C4-2B (cell line): Measurements from ENCODE around the gene ARNT2.

Experiments used
- H3K27ac ChIP-seq: fragments of 450-650 bp; 2 replicates; pipeline ENCODE4 v1.5.1; 2017
- ZFX ChIP-seq: fragments of 450-650 bp; IDR thresholded peaks from 2 replicates; pipeline ENCODE4 v1.6.1; 2017
- TF ChIP-seq, protein P1 (sequence below): fragments of 450-650 bp; conservative IDR thresholded peaks from 2 replicates; pipeline ENCODE4 v1.5.1; 2017; ENCODE audit warnings: mild to moderate bottlenecking

The ARNT2 gene

DNA sequence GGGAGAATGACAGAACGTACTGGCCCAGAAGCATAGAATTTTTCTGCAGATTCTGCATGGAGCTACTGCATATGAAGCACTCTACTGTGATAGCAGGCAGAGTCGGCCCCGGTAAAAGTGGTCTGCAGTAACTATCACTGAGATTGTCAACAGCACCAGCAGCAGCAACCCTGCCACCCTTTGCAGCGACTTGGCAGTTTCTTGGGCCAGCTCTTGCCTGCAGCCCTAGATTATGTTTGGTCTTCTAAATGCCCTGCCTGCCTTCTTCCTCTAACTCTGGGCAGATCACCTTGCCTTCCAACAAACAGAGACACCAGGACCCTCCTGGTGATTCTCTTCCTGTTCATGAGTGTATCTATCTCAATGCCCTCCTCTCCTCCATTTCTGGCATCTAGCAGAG, 161.8 kb downstream of the ARNT2 start:
- no peak for TF ChIP-seq ZFX
- TF ChIP-seq, protein P1, sequence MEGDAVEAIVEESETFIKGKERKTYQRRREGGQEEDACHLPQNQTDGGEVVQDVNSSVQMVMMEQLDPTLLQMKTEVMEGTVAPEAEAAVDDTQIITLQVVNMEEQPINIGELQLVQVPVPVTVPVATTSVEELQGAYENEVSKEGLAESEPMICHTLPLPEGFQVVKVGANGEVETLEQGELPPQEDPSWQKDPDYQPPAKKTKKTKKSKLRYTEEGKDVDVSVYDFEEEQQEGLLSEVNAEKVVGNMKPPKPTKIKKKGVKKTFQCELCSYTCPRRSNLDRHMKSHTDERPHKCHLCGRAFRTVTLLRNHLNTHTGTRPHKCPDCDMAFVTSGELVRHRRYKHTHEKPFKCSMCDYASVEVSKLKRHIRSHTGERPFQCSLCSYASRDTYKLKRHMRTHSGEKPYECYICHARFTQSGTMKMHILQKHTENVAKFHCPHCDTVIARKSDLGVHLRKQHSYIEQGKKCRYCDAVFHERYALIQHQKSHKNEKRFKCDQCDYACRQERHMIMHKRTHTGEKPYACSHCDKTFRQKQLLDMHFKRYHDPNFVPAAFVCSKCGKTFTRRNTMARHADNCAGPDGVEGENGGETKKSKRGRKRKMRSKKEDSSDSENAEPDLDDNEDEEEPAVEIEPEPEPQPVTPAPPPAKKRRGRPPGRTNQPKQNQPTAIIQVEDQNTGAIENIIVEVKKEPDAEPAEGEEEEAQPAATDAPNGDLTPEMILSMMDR = no peak
- H3K27ac ChIP-seq = no peak overlapping the region

DNA sequence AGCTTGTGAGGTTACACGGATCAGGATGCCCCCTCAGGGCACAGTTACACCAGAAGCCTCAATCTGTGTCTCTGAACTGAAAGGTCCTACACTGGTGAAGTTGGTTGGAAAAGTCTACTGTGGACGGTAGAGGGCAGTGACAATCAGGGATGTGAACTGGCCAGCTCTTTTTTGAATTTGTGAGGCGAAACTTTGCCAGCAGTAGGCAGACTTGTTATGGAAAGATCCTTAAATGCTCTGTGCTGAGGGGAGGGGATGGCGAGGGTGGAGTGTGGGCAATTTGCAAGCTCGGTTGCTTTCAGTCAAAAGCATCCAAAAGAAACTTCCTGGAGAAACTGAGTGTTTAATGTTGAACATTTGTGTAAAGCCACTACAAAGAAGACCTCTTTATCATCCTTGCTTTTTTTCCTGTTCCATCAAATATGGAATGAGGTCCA, 163.6 kb downstream of the ARNT2 start:
- no peak overlapping the region for H3K27ac ChIP-seq
- no peak for TF ChIP-seq ZFX
- TF ChIP-seq, protein P1 = peak; percentile 91

DNA sequence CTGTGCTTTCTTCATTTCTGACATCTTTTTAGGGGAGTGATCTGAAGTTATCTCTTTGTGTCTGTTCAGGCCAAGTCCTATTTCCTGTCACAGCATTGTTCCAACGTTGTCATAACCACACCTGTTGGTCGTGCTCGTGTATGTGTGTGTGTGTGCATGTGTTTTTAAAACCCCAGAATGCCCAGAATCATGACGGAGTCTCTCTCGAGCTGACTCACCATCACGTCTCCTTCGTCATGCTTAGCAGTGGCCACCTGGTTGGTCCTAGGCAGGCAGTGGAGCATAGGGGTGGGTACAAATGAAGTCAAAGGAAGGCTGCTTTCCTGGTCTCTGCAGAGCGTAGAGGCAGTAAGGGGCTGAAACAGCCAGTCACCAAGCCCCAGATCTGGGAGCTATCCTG, 164.1 kb downstream of the ARNT2 start:
- H3K27ac ChIP-seq = no peak overlapping the region
- TF ChIP-seq ZFX = no peak
- TF ChIP-seq, protein P1 = no peak

DNA sequence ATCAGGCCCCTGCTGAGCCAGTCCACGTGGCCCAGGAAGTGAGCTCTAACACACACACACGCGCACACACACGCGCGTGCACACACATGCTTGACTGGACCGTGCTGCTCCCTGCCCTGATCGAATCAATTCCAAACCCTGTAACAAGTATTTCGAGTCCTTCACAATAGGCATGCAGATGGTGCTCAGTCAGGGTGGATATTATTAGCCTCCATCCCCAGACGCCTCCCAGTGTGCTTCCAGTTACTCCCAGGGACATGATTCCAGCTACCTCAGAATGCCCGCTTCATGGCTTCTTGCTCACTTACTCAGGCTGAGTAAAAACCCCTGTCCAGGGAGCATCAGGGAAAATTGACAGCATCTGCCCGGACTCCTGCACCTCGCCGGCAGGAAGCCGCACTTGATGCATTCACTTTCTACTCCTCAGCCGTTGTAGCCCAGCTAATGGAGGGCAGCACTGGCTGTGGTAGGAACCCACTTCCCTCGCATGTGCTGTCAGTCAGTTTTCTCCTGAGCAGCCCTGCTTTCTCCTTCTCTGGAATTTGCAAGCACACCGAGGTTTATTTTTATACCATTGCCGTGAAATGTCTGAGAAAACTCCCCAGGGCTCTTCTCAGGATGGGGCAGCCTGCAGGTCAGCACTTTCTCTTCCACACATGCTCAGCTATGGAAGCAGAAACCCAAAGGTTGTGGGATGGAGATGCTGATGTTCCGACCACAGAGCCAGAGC, 164.9 kb downstream of the ARNT2 start:
- TF ChIP-seq ZFX = no peak
- TF ChIP-seq, protein P1 = no peak

DNA sequence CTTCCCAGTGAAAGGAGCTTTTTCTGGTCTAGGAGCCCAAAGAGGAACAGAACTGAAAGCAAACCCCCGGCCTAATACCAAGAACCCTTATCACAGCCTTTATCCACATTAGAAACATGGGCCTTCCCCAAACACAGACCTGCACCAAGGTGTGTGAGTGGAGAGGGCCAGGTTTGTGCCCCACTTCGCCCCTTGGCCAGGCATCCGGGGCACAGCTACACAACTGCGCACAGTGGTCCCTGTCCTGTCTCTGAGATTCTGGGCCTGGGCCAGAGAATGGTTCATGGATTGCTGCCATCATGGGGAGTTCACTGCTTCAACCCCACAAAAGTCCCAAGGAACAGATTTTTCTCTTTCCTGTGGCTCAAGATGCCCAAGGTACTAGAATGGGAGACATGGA, 165.5 kb downstream of the ARNT2 start:
- TF ChIP-seq ZFX = no peak
- TF ChIP-seq, protein P1 = no peak

More for the DNA sequence above, 164.9 kb downstream of the ARNT2 start:
- no peak overlapping the region for H3K27ac ChIP-seq

DNA sequence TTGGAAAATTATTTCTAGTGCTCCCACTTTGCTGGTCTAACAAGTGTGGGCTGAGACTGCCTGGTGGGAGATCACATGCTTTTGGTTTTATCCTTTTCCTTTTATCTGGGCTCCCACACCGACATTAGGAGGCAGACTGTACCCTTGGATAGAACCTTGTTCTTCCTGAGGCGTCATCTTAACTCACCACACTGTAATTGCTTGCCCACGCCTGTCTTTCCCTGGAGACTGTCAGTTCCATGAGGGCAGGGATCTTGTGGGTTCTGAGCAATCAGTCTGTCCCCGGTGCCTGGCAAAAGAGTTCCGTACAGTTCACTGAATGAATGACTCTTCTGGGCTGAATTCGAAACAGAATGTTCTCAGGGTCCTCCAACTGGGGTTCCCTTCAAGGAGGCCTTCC, 166.4 kb downstream of the ARNT2 start:
- no peak overlapping the region for H3K27ac ChIP-seq
- TF ChIP-seq, protein P1 = no peak
- TF ChIP-seq ZFX = no peak

More for the DNA sequence above, 165.5 kb downstream of the ARNT2 start:
- H3K27ac ChIP-seq = no peak overlapping the region

DNA sequence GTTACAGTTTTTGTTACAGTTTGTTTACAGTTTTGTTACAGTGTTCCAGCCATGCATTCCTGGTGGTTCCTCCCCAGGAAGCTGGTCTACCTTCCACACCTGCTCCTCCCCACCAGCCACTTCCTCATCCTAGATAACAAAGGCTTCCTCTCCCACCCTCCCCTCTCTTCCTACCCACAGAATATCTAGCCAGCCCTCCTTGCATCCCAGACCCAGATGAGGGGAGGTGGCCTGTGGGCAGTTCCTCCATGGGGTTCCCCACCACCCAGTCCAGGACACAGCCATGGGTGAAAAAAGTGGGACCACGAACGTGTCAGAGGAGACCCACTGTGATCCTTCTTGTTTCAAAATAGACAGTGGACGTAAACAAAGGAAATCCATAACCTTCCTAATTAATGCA, 168.2 kb downstream of the ARNT2 start:
- H3K27ac ChIP-seq = no peak overlapping the region

More for the DNA sequence above, 168.2 kb downstream of the ARNT2 start:
- TF ChIP-seq, protein P1 = no peak
- TF ChIP-seq ZFX = no peak
